K562 (cell line): Measurements from ENCODE around the gene ASXL2.

Experiments
- CTCF ChIP-seq, 3 experiments: IDR thresholded peaks in 2 of 3; conservative IDR thresholded peaks in 1 of 3; 2 replicates each; pipeline ENCODE4 v1.5.1; 2011 to 2012; ENCODE audit warnings: low read length in 3 of 3, mild to moderate bottlenecking in 3 of 3, control low read depth in 2 of 3, improper control_type of control experiment in 1 of 3, inconsistent platforms in 1 of 3, low read depth in 1 of 3, mixed read lengths in 1 of 3, moderate library complexity in 1 of 3; ENCODE audit not compliant: insufficient read depth in 2 of 3
- EZH2 ChIP-seq: IDR thresholded peaks from 2 replicates; pipeline ENCODE4 v1.6.1; 2012; ENCODE audit warnings: low read depth, mild to moderate bottlenecking, inconsistent platforms, low read length, borderline replicate concordance
- HNRNPH1 ChIP-seq: fragments of 200-400 bp; formaldehyde crosslinking; optimal IDR thresholded peaks from 2 replicates; pipeline ENCODE3; 2017; ENCODE audit warnings: low read depth, mild to moderate bottlenecking, low read length, moderate library complexity
- KLF6 ChIP-seq: fragments of 250-450 bp; sonication (Bioruptor Pico); IDR thresholded peaks from 2 replicates; pipeline ENCODE4 v1.4.0; 2020; ENCODE audit warnings: mild to moderate bottlenecking, moderate library complexity, borderline replicate concordance
- NR2C1 ChIP-seq, 2 experiments: fragments of 450-650 bp; IDR thresholded peaks; 2 replicates each; pipeline ENCODE4 v1.6.1; 2017; ENCODE audit warnings: mild to moderate bottlenecking in 2 of 2, antibody characterized with exemption in 1 of 2, inconsistent platforms in 1 of 2, missing compliant biosample characterization in 1 of 2, missing genetic modification characterization in 1 of 2
- POLR2A ChIP-seq: fragments of 450-650 bp; conservative IDR thresholded peaks from 2 replicates; pipeline ENCODE4 v1.6.1; 2016
- POLR2AphosphoS5 ChIP-seq: IDR thresholded peaks from 2 replicates; pipeline ENCODE4 v1.6.1; 2011; ENCODE audit warnings: mild to moderate bottlenecking, low read depth, low read length, moderate library complexity; ENCODE audit not compliant: control insufficient read depth, insufficient read depth
- YY1 ChIP-seq, 3 experiments: IDR thresholded peaks; 2 replicates each; pipeline ENCODE4 v1.6.1; 2011; ENCODE audit warnings: low read length in 2 of 3, mild to moderate bottlenecking in 2 of 3, moderate library complexity in 2 of 3, borderline replicate concordance in 1 of 3, control low read depth in 1 of 3, low read depth in 1 of 3; ENCODE audit not compliant: insufficient read depth in 3 of 3, insufficient replicate concordance in 2 of 3, control insufficient read depth in 1 of 3, insufficient read length in 1 of 3; ENCODE audit errors: extremely low read depth in 1 of 3
- ZC3H11A ChIP-seq: IDR thresholded peaks from 2 replicates; pipeline ENCODE4 v1.6.1; 2012; ENCODE audit warnings: low read depth, low read length, improper control_type of control experiment
- ZNF282 ChIP-seq: sonication (generic); formaldehyde crosslinking; IDR thresholded peaks from 2 replicates; pipeline ENCODE4 v1.8.1; 2023; ENCODE audit warnings: missing genetic modification reagents
- ZNF551 ChIP-seq: fragments of 250-450 bp; sonication (Bioruptor Pico); IDR thresholded peaks from 2 replicates; pipeline ENCODE4 v1.5.0; 2021; ENCODE audit warnings: mild to moderate bottlenecking, moderate library complexity
- ZNF79 ChIP-seq: fragments of 250-450 bp; sonication (Bioruptor Pico); IDR thresholded peaks from 2 replicates; pipeline ENCODE4 v1.4.0; 2020; ENCODE audit warnings: low read depth, mild to moderate bottlenecking, moderate library complexity
- TF ChIP-seq, protein P1 (sequence below), 2 experiments: fragments of 450-650 bp; conservative IDR thresholded peaks; 2 replicates each; pipeline ENCODE4 v1.6.1; 2017; ENCODE audit warnings: mild to moderate bottlenecking in 2 of 2, moderate library complexity in 2 of 2
- TF ChIP-seq, protein P2 (sequence below): fragments of 250-450 bp; sonication (Bioruptor Pico); IDR thresholded peaks from 2 replicates; pipeline ENCODE4 v1.5.1; 2021; ENCODE audit warnings: mild to moderate bottlenecking

DNA sequence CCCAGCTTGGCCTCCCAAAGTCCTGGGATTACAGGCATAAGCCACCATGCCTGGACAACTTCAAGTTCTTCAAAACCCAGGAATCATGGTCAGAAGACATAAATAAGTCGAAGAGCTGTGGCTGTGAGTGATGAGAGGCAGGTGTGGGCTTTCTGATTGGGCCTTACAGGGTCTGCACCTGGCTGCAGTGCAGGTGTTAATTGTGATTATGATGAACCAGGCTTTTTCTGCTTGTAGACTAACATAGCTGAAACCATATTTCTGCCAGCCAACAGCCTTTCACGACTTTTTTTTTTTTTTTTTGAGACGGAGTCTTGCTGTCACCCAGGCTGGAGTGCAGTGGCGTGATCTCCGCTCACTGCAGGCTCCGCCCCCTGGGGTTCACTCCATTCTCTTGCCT lies 190.1 kb downstream of the ASXL2 start:
- no peak for TF ChIP-seq ZNF79 (CRISPR knock-in tag)
- TF ChIP-seq, protein P1, sequence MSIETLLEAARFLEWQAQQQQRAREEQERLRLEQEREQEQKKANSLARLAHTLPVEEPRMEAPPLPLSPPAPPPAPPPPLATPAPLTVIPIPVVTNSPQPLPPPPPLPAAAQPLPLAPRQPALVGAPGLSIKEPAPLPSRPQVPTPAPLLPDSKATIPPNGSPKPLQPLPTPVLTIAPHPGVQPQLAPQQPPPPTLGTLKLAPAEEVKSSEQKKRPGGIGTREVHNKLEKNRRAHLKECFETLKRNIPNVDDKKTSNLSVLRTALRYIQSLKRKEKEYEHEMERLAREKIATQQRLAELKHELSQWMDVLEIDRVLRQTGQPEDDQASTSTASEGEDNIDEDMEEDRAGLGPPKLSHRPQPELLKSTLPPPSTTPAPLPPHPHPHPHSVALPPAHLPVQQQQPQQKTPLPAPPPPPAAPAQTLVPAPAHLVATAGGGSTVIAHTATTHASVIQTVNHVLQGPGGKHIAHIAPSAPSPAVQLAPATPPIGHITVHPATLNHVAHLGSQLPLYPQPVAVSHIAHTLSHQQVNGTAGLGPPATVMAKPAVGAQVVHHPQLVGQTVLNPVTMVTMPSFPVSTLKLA (conservative IDR thresholded peaks at IDR 0.05) = no peak
- no peak for TF ChIP-seq ZC3H11A
- no peak for TF ChIP-seq ZNF551
- TF ChIP-seq EZH2 = no peak
- no peak for TF ChIP-seq NR2C1 (IDR thresholded peaks at IDR 0.05)
- TF ChIP-seq NR2C1 (tag; IDR thresholded peaks at IDR 0.05) = no peak
- TF ChIP-seq, protein P2, sequence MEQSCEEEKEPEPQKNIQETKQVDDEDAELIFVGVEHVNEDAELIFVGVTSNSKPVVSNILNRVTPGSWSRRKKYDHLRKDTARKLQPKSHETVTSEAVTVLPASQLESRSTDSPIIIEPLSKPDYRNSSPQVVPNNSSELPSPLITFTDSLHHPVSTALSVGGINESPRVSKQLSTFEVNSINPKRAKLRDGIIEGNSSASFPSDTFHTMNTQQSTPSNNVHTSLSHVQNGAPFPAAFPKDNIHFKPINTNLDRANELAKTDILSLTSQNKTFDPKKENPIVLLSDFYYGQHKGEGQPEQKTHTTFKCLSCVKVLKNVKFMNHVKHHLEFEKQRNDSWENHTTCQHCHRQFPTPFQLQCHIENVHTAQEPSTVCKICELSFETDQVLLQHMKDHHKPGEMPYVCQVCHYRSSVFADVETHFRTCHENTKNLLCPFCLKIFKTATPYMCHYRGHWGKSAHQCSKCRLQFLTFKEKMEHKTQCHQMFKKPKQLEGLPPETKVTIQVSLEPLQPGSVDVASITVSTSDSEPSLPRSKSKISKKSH (CRISPR knock-in tag) = no peak
- TF ChIP-seq POLR2AphosphoS5 = no peak
- TF ChIP-seq POLR2A = no peak
- TF ChIP-seq YY1 (IDR thresholded peaks at IDR 0.05; ENCODE audit: borderline replicate concordance in 1 of 3, control insufficient read depth in 1 of 3, extremely low read depth in 1 of 3, insufficient read depth in 3 of 3, insufficient read length in 1 of 3, insufficient replicate concordance in 2 of 3, low read depth in 1 of 3, low read length in 2 of 3) = no peak
- TF ChIP-seq ZNF282 (CRISPR knock-in tag) = no peak
- no peak for TF ChIP-seq KLF6 (CRISPR knock-in tag)
- no peak for TF ChIP-seq CTCF (IDR thresholded peaks at IDR 0.05 in 2 of 3, conservative IDR thresholded peaks at IDR 0.05 in 1 of 3; ENCODE audit: insufficient read depth in 2 of 3, low read depth in 1 of 3, low read length in 3 of 3)
- TF ChIP-seq HNRNPH1 = no peak
